GM19467 (cell line): ENCODE measurements around the gene MFAP5.
"Not testable (repeated sequence)": the region's sequence is repeated elsewhere in the genome, so short reads cannot be mapped to it uniquely, and the experiment has no call there.

ENCODE experiments used
- ATAC-seq: cut with Tn5 transposase; IDR thresholded peaks from one replicate; pipeline ENCODE4 v1.9.1; 2021; ENCODE audit warnings: mild to moderate bottlenecking, moderate library complexity; ENCODE audit not compliant: unreplicated experiment

MFAP5 gene

GRCh38 chr12:8635342-8636006 is 27.2 kb downstream of the MFAP5 start:
- not testable (repeated sequence) for ATAC-seq

- ATAC-seq, result no peak
These were observed 32.5 kb downstream of the MFAP5 start for GRCh38 chr12:8630131-8630530.

GRCh38 chr12:8629486-8630033 is 33.1 kb downstream of the MFAP5 start:
- peak; percentile 92 for ATAC-seq

GRCh38 chr12:8628731-8629130 is 33.9 kb downstream of the MFAP5 start:
- ATAC-seq, result no peak

GRCh38 chr12:8624750-8625149 is 37.9 kb downstream of the MFAP5 start:
- ATAC-seq, result not testable (repeated sequence)

GRCh38 chr12:8622646-8623045 is 40.0 kb downstream of the MFAP5 start:
- no peak for ATAC-seq

- no peak for ATAC-seq
These were observed 47.4 kb downstream of the MFAP5 start for GRCh38 chr12:8615206-8615605.

GRCh38 chr12:8613881-8614280 is 48.7 kb downstream of the MFAP5 start:
- not testable (repeated sequence) for ATAC-seq

GRCh38 chr12:8612629-8613028 is 50.0 kb downstream of the MFAP5 start, which contains the start of gene AICDA:
TSS of gene AICDA (minus strand) at chr12:8612859. CDS start at chr12:8612767, 92 bp downstream.
- ATAC-seq, result no peak

- ATAC-seq, result no peak
These were observed 53.5 kb downstream of the MFAP5 start for GRCh38 chr12:8609061-8609570.

- no peak for ATAC-seq
These were observed 55.7 kb downstream of the MFAP5 start for GRCh38 chr12:8606890-8607289.

- no peak for ATAC-seq
These were observed 57.6 kb downstream of the MFAP5 start for GRCh38 chr12:8605057-8605456.

GRCh38 chr12:8603856-8604255 is 58.8 kb downstream of the MFAP5 start:
- ATAC-seq, result no peak

GRCh38 chr12:8603286-8603685 is 59.3 kb downstream of the MFAP5 start:
- no peak for ATAC-seq

- no peak for ATAC-seq
These were observed 66.1 kb downstream of the MFAP5 start for GRCh38 chr12:8596561-8596960.
